ENCODE data around the gene NFE2L1.
"Not testable (repeated sequence)": the region's sequence is repeated elsewhere in the genome, so short reads cannot be mapped to it uniquely, and the experiment has no call there.

GRCh38 chr17:48067808-48068207 lies 19.6 kb downstream of the NFE2L1 start:
- not testable (repeated sequence) for TF ChIP-seq SUZ12 (IDR thresholded peaks at IDR 0.05); HDGF (IDR thresholded peaks at IDR 0.05; ENCODE audit: borderline replicate concordance); SP1 (IDR thresholded peaks at IDR 0.05); FOXK2 (IDR thresholded peaks at IDR 0.05); ARNT (IDR thresholded peaks at IDR 0.05)
